H1 (cell line): ENCODE results near the gene ZP2. TPM values are rescaled to one million over a fixed set of nuclear protein-coding genes. Genes with fewer than 3 reads are reported as not detected.
"Not testable (repeated sequence)": the region's sequence is repeated elsewhere in the genome, so short reads cannot be mapped to it uniquely, and the experiment has no call there.

Source experiments
- CTCF ChIA-PET: fragments of 300-600 bp; sonication (Branson Sonifier 250); formaldehyde crosslinking; loops from one replicate; lab custom pipeline; 2021; ENCODE audit not compliant: partially characterized antibody; lab: Charles Lee
- POLR2A ChIA-PET: fragments of 300-600 bp; sonication (Branson Sonifier 250); formaldehyde crosslinking; loops from one replicate; lab custom pipeline; 2021; ENCODE audit warnings: inconsistent platforms; ENCODE audit not compliant: partially characterized antibody; lab: Charles Lee
- DNase-seq, 2 experiments: peaks; one replicate each; pipeline versions ENCODE4 v3.0.0 to v3.0.0-alpha.2; 2010 to 2022; ENCODE audit warnings: low spot score in 2 of 2, low read depth in 1 of 2, mixed read lengths in 1 of 2
- FAIRE-seq: peaks from 2 replicates; lab custom pipeline; 2011; peaks lifted over from hg19 to GRCh38; lab: Jason Lieb, UNC
- H2AFZ ChIP-seq: 2 replicates; pipeline ENCODE4 v1.8.1; 2012; ENCODE audit warnings: low read length, inconsistent platforms
- H2AK5ac ChIP-seq: 2 replicates; pipeline ENCODE4 v1.6.1; 2013; ENCODE audit warnings: low read depth, low read length
- H2BK120ac ChIP-seq: replicated peaks from 2 replicates; pipeline ENCODE3; 2013; ENCODE audit warnings: low read depth, low read length, inconsistent platforms
- H2BK12ac ChIP-seq: 2 replicates; pipeline ENCODE4 v1.6.1; 2013; ENCODE audit warnings: low read depth, low read length
- H2BK15ac ChIP-seq: 2 replicates; pipeline ENCODE4 v1.6.1; 2013; ENCODE audit warnings: low read length
- H2BK20ac ChIP-seq: 2 replicates; pipeline ENCODE4 v1.6.1; 2013; ENCODE audit warnings: low read length
- H2BK5ac ChIP-seq: 2 replicates; pipeline ENCODE4 v1.6.1; 2013; ENCODE audit warnings: low read depth, low read length
- H3K14ac ChIP-seq: 2 replicates; pipeline ENCODE4 v1.6.1; 2013; ENCODE audit warnings: inconsistent platforms; ENCODE audit not compliant: insufficient read length
- H3K18ac ChIP-seq: 2 replicates; pipeline ENCODE4 v1.6.1; 2013; ENCODE audit warnings: low read length; ENCODE audit errors: extremely low read depth
- H3K23ac ChIP-seq: 2 replicates; pipeline ENCODE4 v1.6.1; 2013; ENCODE audit warnings: inconsistent platforms; ENCODE audit not compliant: insufficient read length
- H3K23me2 ChIP-seq: 2 replicates; pipeline ENCODE4 v1.6.1; 2013; ENCODE audit warnings: low read depth, low read length
- H3K27ac ChIP-seq: 2 replicates; pipeline ENCODE4 v1.6.1; 2011; ENCODE audit warnings: low read depth, low read length, inconsistent platforms
- H3K27me3 ChIP-seq, 4 experiments: replicated peaks in 1 of 4; 1 replicate in 1 of 4; 2 replicates in 3 of 4; pipeline versions ENCODE4 v1.6.1 to v1.8.1; 2011 to 2013; ENCODE audit warnings: low read length in 3 of 4, mild to moderate bottlenecking in 3 of 4, inconsistent platforms in 2 of 4, mixed read lengths in 2 of 4, moderate library complexity in 1 of 4; ENCODE audit not compliant: control insufficient read depth in 3 of 4, insufficient read depth in 3 of 4; ENCODE audit errors: extremely low read depth in 1 of 4
- H3K36me3 ChIP-seq, 4 experiments: 2 replicates each; pipeline versions ENCODE4 v1.6.1 to v1.8.1; 2011 to 2013; ENCODE audit warnings: mild to moderate bottlenecking in 4 of 4, low read length in 3 of 4, moderate library complexity in 2 of 4, control low read depth in 1 of 4, inconsistent platforms in 1 of 4; ENCODE audit not compliant: insufficient read depth in 4 of 4, control insufficient read depth in 2 of 4
- H3K4ac ChIP-seq: replicated peaks from 2 replicates; pipeline ENCODE3; 2013; ENCODE audit warnings: low read length, low read depth, mixed read lengths, inconsistent platforms; ENCODE audit not compliant: insufficient read length
- H3K4me1 ChIP-seq, 4 experiments: replicated peaks in 1 of 4; 1 replicate in 1 of 4; 2 replicates in 3 of 4; pipeline versions ENCODE4 v1.6.1 to v1.8.1; 2011 to 2013; ENCODE audit warnings: low read length in 3 of 4, inconsistent platforms in 2 of 4, mixed read lengths in 1 of 4; ENCODE audit not compliant: insufficient read depth in 4 of 4, control insufficient read depth in 3 of 4
- H3K4me2 ChIP-seq, 2 experiments: 2 replicates each; pipeline versions ENCODE4 v1.6.1 to v1.8.1; 2011 to 2013; ENCODE audit warnings: low read depth in 2 of 2, low read length in 2 of 2, control low read depth in 1 of 2, inconsistent platforms in 1 of 2, mild to moderate bottlenecking in 1 of 2; ENCODE audit not compliant: insufficient read depth in 1 of 2
- H3K4me3 ChIP-seq, 4 experiments: fragments of 200-600, 300-600 bp in 1 of 4; sonication (generic), shearing (Covaris generic), sonication (Bioruptor Twin) in 1 of 4; 2 replicates each; pipeline versions ENCODE4 v1.5.1 to v1.8.1; 2011 to 2016; ENCODE audit warnings: low read length in 4 of 4, low read depth in 3 of 4, control low read depth in 2 of 4, inconsistent platforms in 2 of 4, mild to moderate bottlenecking in 2 of 4, mixed read lengths in 1 of 4, moderate library complexity in 1 of 4; ENCODE audit not compliant: insufficient read depth in 2 of 4; ENCODE audit errors: extremely low read depth in 1 of 4
- H3K56ac ChIP-seq: replicated peaks from 2 replicates; pipeline ENCODE3; 2013; ENCODE audit warnings: low read depth, mild to moderate bottlenecking, mixed read lengths, low read length, inconsistent platforms; ENCODE audit not compliant: insufficient read length
- H3K79me1 ChIP-seq: 2 replicates; pipeline ENCODE4 v1.6.1; 2013; ENCODE audit warnings: low read depth, low read length, control low read depth
- H3K79me2 ChIP-seq, 2 experiments: 2 replicates each; pipeline versions ENCODE4 v1.6.1 to v1.8.1; 2012 to 2013; ENCODE audit warnings: low read length in 2 of 2, mild to moderate bottlenecking in 2 of 2, inconsistent platforms in 1 of 2; ENCODE audit not compliant: insufficient read depth in 2 of 2, control insufficient read depth in 1 of 2
- H3K9ac ChIP-seq, 4 experiments: replicated peaks in 1 of 4; 1 replicate in 1 of 4; 2 replicates in 3 of 4; pipeline versions ENCODE4 v1.6.1 to v1.8.1; 2011 to 2013; ENCODE audit warnings: low read depth in 3 of 4, low read length in 3 of 4, control low read depth in 2 of 4, mild to moderate bottlenecking in 2 of 4, moderate library complexity in 2 of 4, inconsistent platforms in 1 of 4; ENCODE audit errors: extremely low read depth in 1 of 4
- H3K9me3 ChIP-seq, 2 experiments: 2 replicates each; pipeline versions ENCODE4 v1.6.1 to v1.8.1; 2012 to 2013; ENCODE audit warnings: mild to moderate bottlenecking in 2 of 2, moderate library complexity in 2 of 2, control low read depth in 1 of 2, inconsistent platforms in 1 of 2, low read depth in 1 of 2, low read length in 1 of 2, mixed read lengths in 1 of 2; ENCODE audit not compliant: insufficient read depth in 2 of 2
- H4K20me1 ChIP-seq, 2 experiments: replicated peaks in 1 of 2; 2 replicates each; pipeline versions ENCODE3 to v1.8.1; 2011 to 2013; ENCODE audit warnings: inconsistent platforms in 2 of 2, low read length in 2 of 2, mild to moderate bottlenecking in 1 of 2; ENCODE audit not compliant: insufficient read depth in 2 of 2, control insufficient read depth in 1 of 2
- H4K5ac ChIP-seq: 2 replicates; pipeline ENCODE4 v1.6.1; 2013; ENCODE audit warnings: low read length, low read depth, mixed read lengths, inconsistent platforms; ENCODE audit not compliant: insufficient read length
- H4K8ac ChIP-seq: 2 replicates; pipeline ENCODE4 v1.8.0; 2013; ENCODE audit warnings: mild to moderate bottlenecking, moderate library complexity, low read length, inconsistent platforms; ENCODE audit not compliant: insufficient read depth; ENCODE audit errors: extremely low read depth
- H4K91ac ChIP-seq: replicated peaks from 2 replicates; pipeline ENCODE3; 2013; ENCODE audit warnings: low read length, mixed read lengths, inconsistent platforms; ENCODE audit not compliant: insufficient read length
- ASH2L ChIP-seq: fragments of 200-600, 300-600 bp; sonication (generic); IDR thresholded peaks from one replicate; pipeline ENCODE4 v1.7.1; 2017; ENCODE audit warnings: low read length
- RBBP5 ChIP-seq: IDR thresholded peaks from 2 replicates; pipeline ENCODE4 v1.7.1; 2012; ENCODE audit warnings: low read depth, mild to moderate bottlenecking, inconsistent platforms, low read length, moderate library complexity, borderline replicate concordance
- WGBS, 2 experiments: shearing (Covaris generic) in 1 of 2; methylation state at CpG; one replicate each; pipeline versions ENCODE4 v1.1.6 to v1.1.7; 2013 to 2015; ENCODE audit warnings: low lambda C conversion rate in 2 of 2, mixed read lengths in 2 of 2, inconsistent platforms in 1 of 2, low coverage in 1 of 2, missing lambda C conversion rate in 1 of 2; ENCODE audit not compliant: insufficient replicate concordance in 2 of 2, insufficient coverage in 1 of 2, insufficient read length in 1 of 2; ENCODE audit errors: extremely low coverage in 1 of 2, missing lambda C conversion rate in 1 of 2; 5-methylcytosine and 5-hydroxymethylcytosine counted together
- polyA plus RNA-seq, 7 experiments: library from polyadenylated mRNA; depleted of rRNA in 3 of 7; stranded (reverse) in 5 of 7; unstranded in 2 of 7; fragments of >200 nt in 5 of 7; fragments of 200-250 nt in 2 of 7; gene quantifications; 1 replicate in 5 of 7; 2 replicates in 1 of 7; 4 replicates in 1 of 7; pipeline versions ENCODE4 v1.2.1 to v1.2.3, GENCODE V29; 2011 to 2013; ENCODE audit warnings: missing spikeins in 2 of 7, mixed read lengths in 2 of 7
- total RNA-seq: library from RNA; stranded (reverse); fragmentation: NEBNext Ultra II Directional; extraction: Animal tissue kit (Norgen Biotek cat#: 25700); gene quantifications from 2 replicates; pipeline ENCODE4 v1.2.1, GENCODE V29; 2021
- TF ChIP-seq, protein P1 (sequence below): IDR thresholded peaks from 2 replicates; pipeline ENCODE4 v1.6.1; 2012; ENCODE audit warnings: low read length, inconsistent platforms

ZP2 gene
- total and polyA plus RNA-seq, 2 of the 8 experiments (the other 6 are each of a cell fraction or from before 2014, with no cell fraction given): not detected

DNA sequence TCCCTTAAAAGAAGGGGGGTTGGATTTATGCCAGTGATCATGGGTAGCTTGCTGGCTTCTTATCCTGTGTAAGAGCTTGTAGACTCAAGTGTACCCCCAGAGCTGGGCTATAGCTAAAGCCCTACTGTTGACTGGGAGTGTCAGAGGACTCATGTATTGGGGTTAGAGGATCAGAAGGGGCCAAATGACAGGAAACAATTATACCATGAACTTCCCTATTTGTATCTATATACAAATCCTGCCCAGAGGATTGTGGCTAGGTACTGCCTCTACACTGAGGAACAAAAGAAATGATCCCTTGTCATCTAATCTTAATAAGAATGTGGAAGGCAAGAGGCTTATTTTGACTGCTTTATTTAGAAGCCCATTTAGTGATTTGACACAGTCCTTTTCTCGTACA, 14.3 kb downstream of the ZP2 start (continued):
- TF ChIP-seq, protein P1, sequence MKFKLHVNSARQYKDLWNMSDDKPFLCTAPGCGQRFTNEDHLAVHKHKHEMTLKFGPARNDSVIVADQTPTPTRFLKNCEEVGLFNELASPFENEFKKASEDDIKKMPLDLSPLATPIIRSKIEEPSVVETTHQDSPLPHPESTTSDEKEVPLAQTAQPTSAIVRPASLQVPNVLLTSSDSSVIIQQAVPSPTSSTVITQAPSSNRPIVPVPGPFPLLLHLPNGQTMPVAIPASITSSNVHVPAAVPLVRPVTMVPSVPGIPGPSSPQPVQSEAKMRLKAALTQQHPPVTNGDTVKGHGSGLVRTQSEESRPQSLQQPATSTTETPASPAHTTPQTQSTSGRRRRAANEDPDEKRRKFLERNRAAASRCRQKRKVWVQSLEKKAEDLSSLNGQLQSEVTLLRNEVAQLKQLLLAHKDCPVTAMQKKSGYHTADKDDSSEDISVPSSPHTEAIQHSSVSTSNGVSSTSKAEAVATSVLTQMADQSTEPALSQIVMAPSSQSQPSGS: no peak
- no peak for TF ChIP-seq ASH2L
- no peak for TF ChIP-seq RBBP5
- TF ChIP-seq, all 59 proteins: peak for 0

DNA sequence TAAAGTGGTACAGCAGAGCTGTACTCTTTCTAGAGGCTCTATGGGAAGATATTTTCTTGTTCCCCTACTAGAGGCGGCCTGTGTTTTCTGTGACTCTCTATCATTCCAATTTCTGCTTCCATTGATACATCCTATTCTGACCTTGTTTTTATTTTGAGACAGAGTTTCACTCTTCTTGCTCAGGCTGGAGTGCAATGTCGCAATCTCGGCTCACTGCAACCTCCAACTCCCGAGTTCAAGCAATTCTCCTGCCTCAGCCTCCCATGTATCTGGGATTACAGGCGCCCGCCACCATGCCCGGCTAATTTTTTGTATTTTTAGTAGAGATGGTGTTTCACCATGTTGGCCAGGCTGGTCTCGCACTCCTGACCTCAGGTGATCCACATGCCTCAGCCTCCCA, 16.0 kb downstream of the ZP2 start:
- H3K79me2 ChIP-seq, H3K36me3 ChIP-seq, H3K23me2 ChIP-seq, FAIRE-seq, H4K91ac ChIP-seq, H3K9me3 ChIP-seq, H3K4me3 ChIP-seq, H2BK5ac ChIP-seq, H3K9ac ChIP-seq, DNase-seq, H2AK5ac ChIP-seq, H2AFZ ChIP-seq, H2BK20ac ChIP-seq, H3K27me3 ChIP-seq, H2BK15ac ChIP-seq, POLR2A ChIA-PET, H4K20me1 ChIP-seq, H2BK120ac ChIP-seq, H4K5ac ChIP-seq, H3K79me1 ChIP-seq, H3K14ac ChIP-seq, H2BK12ac ChIP-seq, H3K27ac ChIP-seq, H3K4me1 ChIP-seq, H3K4me2 ChIP-seq, H3K4ac ChIP-seq, H4K8ac ChIP-seq, H3K56ac ChIP-seq, H3K23ac ChIP-seq, H3K18ac ChIP-seq: not testable (repeated sequence)
- CTCF ChIA-PET: interaction anchor here (1.3 kb wide), 1 partner anchor 105 kb away, joined by 5 read pairs; no protein-coding TSS in a partner anchor
- 89% methylated on average over 8 of the region's 8 CpGs; no CpG with 5 or more reads in 1 of the 2 experiments for WGBS, 2 experiments
